ENCODE results near the gene MAN2A1. TPM values are rescaled to one million over a fixed set of nuclear protein-coding genes. Genes with fewer than 3 reads are reported as not detected.

Gene MAN2A1
- polyA plus RNA-seq, 1 donor from 2014 or later: 5.7 TPM

- no peak overlapping the region for H2AFZ ChIP-seq (ENCODE audit: low read depth, low read length)
- no peak overlapping the region for H3K27ac ChIP-seq (ENCODE audit: low read length)
- H3K4me3 ChIP-seq (ENCODE audit: low read length): no peak overlapping the region
- no peaks in the 10 kb centered on the region for H3K27me3 ChIP-seq (ENCODE audit: insufficient read depth, low read depth, low read length)
- H3K79me2 ChIP-seq (replicated peaks; ENCODE audit: insufficient read depth, low read length): no peaks in the 10 kb centered on the region
- no peaks in the 10 kb centered on the region for H3K9me3 ChIP-seq (ENCODE audit: low read length)
- no peaks in the 10 kb centered on the region for H4K20me1 ChIP-seq (ENCODE audit: insufficient read depth)
- H3K9ac ChIP-seq (ENCODE audit: low read length): no peak overlapping the region
- no peaks in the 10 kb centered on the region for H3K9me2 ChIP-seq (ENCODE audit: insufficient read depth, low read length)
- TF ChIP-seq CTCF (IDR thresholded peaks at IDR 0.05; ENCODE audit: poor library complexity, severe bottlenecking): no peak
- no peak for TF ChIP-seq REST (IDR thresholded peaks at IDR 0.05; ENCODE audit: borderline replicate concordance)
- no peak for TF ChIP-seq MXI1 (conservative IDR thresholded peaks at IDR 0.05; ENCODE audit: poor library complexity, severe bottlenecking)
- TF ChIP-seq EP300 (conservative IDR thresholded peaks at IDR 0.05; ENCODE audit: poor library complexity, severe bottlenecking): no peak
- no peak for TF ChIP-seq POLR2AphosphoS5 (IDR thresholded peaks at IDR 0.05)
- TF ChIP-seq EZH2 (IDR thresholded peaks at IDR 0.05; ENCODE audit: borderline replicate concordance, insufficient read depth, low read length, poor library complexity, severe bottlenecking): no peak
- TF ChIP-seq SMC3 (conservative IDR thresholded peaks at IDR 0.05; ENCODE audit: poor library complexity): no peak
- TF ChIP-seq RAD21 (conservative IDR thresholded peaks at IDR 0.05): no peak
- no peak for TF ChIP-seq TAF1 (IDR thresholded peaks at IDR 0.05; ENCODE audit: low read depth)
- no peaks in the 10 kb centered on the region for H3F3A ChIP-seq (ENCODE audit: insufficient read depth, low read length, poor library complexity, severe bottlenecking)
- H3K4me2 ChIP-seq (ENCODE audit: low read length): no peak overlapping the region
- H3K36me3 ChIP-seq (ENCODE audit: insufficient read depth, low read length): no peaks in the 10 kb centered on the region
Measured at GRCh38 chr5:109829331-109829730, 139.6 kb downstream of the MAN2A1 start.

- TF ChIP-seq EP300 (conservative IDR thresholded peaks at IDR 0.05; ENCODE audit: poor library complexity, severe bottlenecking): no peak
- TF ChIP-seq TAF1 (IDR thresholded peaks at IDR 0.05; ENCODE audit: low read depth): no peak
- no peak for TF ChIP-seq MXI1 (conservative IDR thresholded peaks at IDR 0.05; ENCODE audit: poor library complexity, severe bottlenecking)
- no peak for TF ChIP-seq SMC3 (conservative IDR thresholded peaks at IDR 0.05; ENCODE audit: poor library complexity)
- TF ChIP-seq REST (IDR thresholded peaks at IDR 0.05; ENCODE audit: borderline replicate concordance): no peak
- no peak for TF ChIP-seq CTCF (IDR thresholded peaks at IDR 0.05; ENCODE audit: poor library complexity, severe bottlenecking)
- TF ChIP-seq EZH2 (IDR thresholded peaks at IDR 0.05; ENCODE audit: borderline replicate concordance, insufficient read depth, low read length, poor library complexity, severe bottlenecking): no peak
- TF ChIP-seq POLR2AphosphoS5 (IDR thresholded peaks at IDR 0.05): no peak
- no peak for TF ChIP-seq RAD21 (conservative IDR thresholded peaks at IDR 0.05)
- Histone ChIP-seq H3K27me3 (ENCODE audit: insufficient read depth, low read depth, low read length) (no peaks in the 10 kb centered on the region), H3K27ac (ENCODE audit: low read length) (no peak overlapping the region), H2AFZ (ENCODE audit: low read depth, low read length) (no peak overlapping the region), H3K9ac (ENCODE audit: low read length) (no peak overlapping the region), H3K9me3 (ENCODE audit: low read length) (no peaks in the 10 kb centered on the region), H3K4me2 (ENCODE audit: low read length) (no peak overlapping the region), H3K36me3 (ENCODE audit: insufficient read depth, low read length) (no peaks in the 10 kb centered on the region), H3K4me3 (ENCODE audit: low read length) (no peak overlapping the region), H3K9me2 (ENCODE audit: insufficient read depth, low read length) (no peaks in the 10 kb centered on the region), H3F3A (ENCODE audit: insufficient read depth, low read length, poor library complexity, severe bottlenecking) (no peaks in the 10 kb centered on the region), H3K79me2 (replicated peaks; ENCODE audit: insufficient read depth, low read length) (no peaks in the 10 kb centered on the region), H4K20me1 (ENCODE audit: insufficient read depth) (no peaks in the 10 kb centered on the region)
Measured at GRCh38 chr5:109830955-109831502, 141.3 kb downstream of the MAN2A1 start.

Measured in neural cell (in vitro differentiated cells).